SU-DHL-6 (cell line): ENCODE data around the gene BRD1.

Experiments used
- CTCF ChIP-seq: fragments of 200-600 bp; sonication (generic); IDR thresholded peaks from one replicate; pipeline ENCODE4 v1.5.1; 2017; ENCODE audit warnings: antibody characterized with exemption, mild to moderate bottlenecking, low read length, moderate library complexity; ENCODE audit not compliant: insufficient read depth, poor library complexity, severe bottlenecking
- EZH2phosphoT487 ChIP-seq: fragments of 200-600 bp; sonication (generic), shearing (Covaris generic); conservative IDR thresholded peaks from 2 replicates; pipeline ENCODE4 v1.6.1; 2018; ENCODE audit warnings: mild to moderate bottlenecking, antibody characterized with exemption, low read length, moderate library complexity, mixed read lengths

GRCh38 chr22:49738006-49738405 lies 89.7 kb downstream of the BRD1 start:
- TF ChIP-seq EZH2phosphoT487 (no peak), CTCF (no peak)
